ENCODE measurements around the gene FLT3. TPM values are rescaled to one million over a fixed set of nuclear protein-coding genes. Genes with fewer than 3 reads are reported as not detected.

FLT3 gene
- total and polyA plus RNA-seq, 9 of the 15 experiments (the other 6 are each of a cell fraction or from before 2014, with no cell fraction given): not detected

DNA sequence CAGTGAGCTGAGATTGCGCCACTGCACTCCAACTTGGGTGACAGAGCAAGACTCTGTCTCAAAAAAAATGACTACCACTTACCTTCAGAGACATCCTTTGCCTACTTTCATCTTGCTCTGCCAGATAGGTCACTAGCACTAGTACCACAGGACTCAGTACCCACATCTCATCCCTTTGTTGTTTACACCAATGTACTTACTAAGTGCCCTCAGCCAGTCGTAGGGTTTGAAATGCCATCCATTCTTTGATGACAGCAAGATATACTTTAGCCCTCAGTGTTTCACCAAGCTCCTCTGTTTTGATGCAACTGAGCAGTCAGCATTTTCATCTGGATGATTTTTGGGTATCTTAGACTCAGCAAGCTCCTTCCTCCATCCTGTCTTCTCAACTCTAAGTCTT is 118.0 kb downstream of the FLT3 start (continued):
- TF ChIP-seq, protein P1, sequence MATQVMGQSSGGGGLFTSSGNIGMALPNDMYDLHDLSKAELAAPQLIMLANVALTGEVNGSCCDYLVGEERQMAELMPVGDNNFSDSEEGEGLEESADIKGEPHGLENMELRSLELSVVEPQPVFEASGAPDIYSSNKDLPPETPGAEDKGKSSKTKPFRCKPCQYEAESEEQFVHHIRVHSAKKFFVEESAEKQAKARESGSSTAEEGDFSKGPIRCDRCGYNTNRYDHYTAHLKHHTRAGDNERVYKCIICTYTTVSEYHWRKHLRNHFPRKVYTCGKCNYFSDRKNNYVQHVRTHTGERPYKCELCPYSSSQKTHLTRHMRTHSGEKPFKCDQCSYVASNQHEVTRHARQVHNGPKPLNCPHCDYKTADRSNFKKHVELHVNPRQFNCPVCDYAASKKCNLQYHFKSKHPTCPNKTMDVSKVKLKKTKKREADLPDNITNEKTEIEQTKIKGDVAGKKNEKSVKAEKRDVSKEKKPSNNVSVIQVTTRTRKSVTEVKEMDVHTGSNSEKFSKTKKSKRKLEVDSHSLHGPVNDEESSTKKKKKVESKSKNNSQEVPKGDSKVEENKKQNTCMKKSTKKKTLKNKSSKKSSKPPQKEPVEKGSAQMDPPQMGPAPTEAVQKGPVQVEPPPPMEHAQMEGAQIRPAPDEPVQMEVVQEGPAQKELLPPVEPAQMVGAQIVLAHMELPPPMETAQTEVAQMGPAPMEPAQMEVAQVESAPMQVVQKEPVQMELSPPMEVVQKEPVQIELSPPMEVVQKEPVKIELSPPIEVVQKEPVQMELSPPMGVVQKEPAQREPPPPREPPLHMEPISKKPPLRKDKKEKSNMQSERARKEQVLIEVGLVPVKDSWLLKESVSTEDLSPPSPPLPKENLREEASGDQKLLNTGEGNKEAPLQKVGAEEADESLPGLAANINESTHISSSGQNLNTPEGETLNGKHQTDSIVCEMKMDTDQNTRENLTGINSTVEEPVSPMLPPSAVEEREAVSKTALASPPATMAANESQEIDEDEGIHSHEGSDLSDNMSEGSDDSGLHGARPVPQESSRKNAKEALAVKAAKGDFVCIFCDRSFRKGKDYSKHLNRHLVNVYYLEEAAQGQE (IDR thresholded peaks at IDR 0.05; ENCODE audit: borderline replicate concordance): no peak
- TF ChIP-seq, protein P1 (CRISPR knock-in tag; IDR thresholded peaks at IDR 0.05; ENCODE audit: low read depth): no peak
- no peak for TF ChIP-seq CBX8 (IDR thresholded peaks at IDR 0.05; ENCODE audit: borderline replicate concordance, extremely low read depth, low read depth, low read length, poor library complexity, severe bottlenecking)
- no peak for TF ChIP-seq E2F3 (CRISPR knock-in tag; IDR thresholded peaks at IDR 0.05)
- no peak for TF ChIP-seq IFI16 (CRISPR knock-in tag; IDR thresholded peaks at IDR 0.05)
- no peak for TF ChIP-seq MAFK (IDR thresholded peaks at IDR 0.05; ENCODE audit: low read length)
- no peak for TF ChIP-seq SP2 (IDR thresholded peaks at IDR 0.05; ENCODE audit: extremely low read depth, low read depth, low read length, poor library complexity, severe bottlenecking)
- TF ChIP-seq, protein P2, sequence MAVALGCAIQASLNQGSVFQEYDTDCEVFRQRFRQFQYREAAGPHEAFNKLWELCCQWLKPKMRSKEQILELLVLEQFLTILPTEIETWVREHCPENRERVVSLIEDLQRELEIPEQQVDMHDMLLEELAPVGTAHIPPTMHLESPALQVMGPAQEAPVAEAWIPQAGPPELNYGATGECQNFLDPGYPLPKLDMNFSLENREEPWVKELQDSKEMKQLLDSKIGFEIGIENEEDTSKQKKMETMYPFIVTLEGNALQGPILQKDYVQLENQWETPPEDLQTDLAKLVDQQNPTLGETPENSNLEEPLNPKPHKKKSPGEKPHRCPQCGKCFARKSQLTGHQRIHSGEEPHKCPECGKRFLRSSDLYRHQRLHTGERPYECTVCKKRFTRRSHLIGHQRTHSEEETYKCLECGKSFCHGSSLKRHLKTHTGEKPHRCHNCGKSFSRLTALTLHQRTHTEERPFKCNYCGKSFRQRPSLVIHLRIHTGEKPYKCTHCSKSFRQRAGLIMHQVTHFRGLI (CRISPR knock-in tag; IDR thresholded peaks at IDR 0.05): no peak
- TF ChIP-seq ZNF175 (CRISPR knock-in tag; IDR thresholded peaks at IDR 0.05; ENCODE audit: low read depth): no peak
- no peak for TF ChIP-seq ZNF311 (CRISPR knock-in tag; IDR thresholded peaks at IDR 0.05)
- no peak for TF ChIP-seq SIX5 (IDR thresholded peaks at IDR 0.05; ENCODE audit: borderline replicate concordance in 1 of 2, insufficient read depth in 1 of 2, low read depth in 1 of 2, low read length in 2 of 2)
- no peak for TF ChIP-seq ZBTB7A (IDR thresholded peaks at IDR 0.05; ENCODE audit: borderline replicate concordance, control insufficient read depth, low read depth, low read length)

All from K562 (cell line).